GM12872 (cell line): ENCODE measurements around the gene GJB3.

Experiments used
- CTCF ChIP-seq: IDR thresholded peaks from 3 replicates; pipeline ENCODE4 v1.5.1; 2011; ENCODE audit warnings: low read depth, mild to moderate bottlenecking, low read length, moderate library complexity; ENCODE audit not compliant: insufficient read depth

GJB3 gene

GRCh38 chr1:34827341-34827941 is 46.4 kb downstream of the GJB3 start:
- no peak for TF ChIP-seq CTCF

DNA sequence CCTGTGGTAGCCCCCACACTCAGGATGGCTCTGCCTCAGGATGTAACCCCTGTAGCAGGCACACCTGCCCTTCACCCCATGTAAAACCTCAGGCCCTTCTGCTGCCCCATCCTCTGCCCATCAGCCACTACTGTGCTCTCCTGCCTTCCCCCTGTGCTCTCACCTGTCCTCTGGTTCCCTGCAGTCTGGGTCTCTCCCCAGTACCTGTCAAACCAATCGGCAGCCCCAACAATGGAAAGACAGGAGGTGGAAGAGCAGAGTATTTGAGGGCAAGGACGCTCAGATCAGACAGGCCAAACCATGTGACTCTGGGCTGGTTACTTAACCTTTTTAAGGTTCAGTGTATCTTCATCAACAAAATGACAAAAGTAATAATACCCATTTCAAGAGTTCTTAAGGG is 47.6 kb downstream of the GJB3 start:
- no peak for TF ChIP-seq CTCF

- no peak for TF ChIP-seq CTCF
These were observed 48.2 kb downstream of the GJB3 start for GRCh38 chr1:34829250-34829649.

DNA sequence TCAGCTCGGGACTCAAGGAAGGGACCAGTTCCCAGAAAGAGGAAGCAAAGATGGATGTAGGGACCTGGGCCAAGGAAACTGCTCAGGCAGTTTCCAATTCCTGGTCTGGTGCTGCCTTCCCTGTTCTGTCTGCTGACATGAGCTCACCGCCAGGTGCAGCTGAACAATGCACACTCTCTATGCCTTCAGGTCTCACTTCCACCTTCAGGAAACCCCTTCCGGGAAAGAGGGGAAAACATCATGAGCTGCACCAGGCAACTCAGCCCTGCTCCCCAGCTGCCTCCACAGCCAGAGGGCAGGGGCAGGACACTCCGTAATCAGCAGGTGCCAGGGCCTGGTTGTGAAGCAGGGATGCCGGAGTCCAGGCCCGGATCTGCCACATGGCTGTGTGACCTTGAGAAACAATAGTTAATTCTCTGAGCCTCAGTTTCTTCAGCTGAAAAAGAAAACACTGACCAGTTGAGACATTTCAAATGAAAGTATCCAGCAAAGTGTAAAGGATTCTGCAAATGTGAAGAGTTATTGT is 50.8 kb downstream of the GJB3 start:
- TF ChIP-seq CTCF = no peak

GRCh38 chr1:34833711-34834110 is 52.7 kb downstream of the GJB3 start:
- no peak for TF ChIP-seq CTCF
